ENCODE data around the gene TTLL10. TPM values are rescaled to one million over a fixed set of nuclear protein-coding genes. Genes with fewer than 3 reads are reported as not detected.
A peak's percentile ranks its signal among the peaks of the same experiment; 100 is the strongest.

TTLL10 gene
- total and polyA plus RNA-seq, 10 donors = 0.02 to 0.34 (median 0.10) TPM; not detected in 6

- intact Hi-C loops (cut with DNase I; ENCODE audit: low total_unique reads) = no loop called here
- Histone ChIP-seq H3K4me1 (peaks cover 6 to 21% (median 14%) of the 10 kb centered on the region in 6 donors), H3K9me3 (peaks cover 0 to 18% (median 2%) of the 10 kb centered on the region in 8 donors), H3K36me3 (no peaks in the 10 kb centered on the region), H3K4me3 (peak overlapping the region; percentile 33 to 84 (median 55)), H3K27ac (peak overlapping the region; percentile 92 to 98 (median 95)), H3K27me3 (replicated peaks in 1 of 7) (peaks cover 0 to 13% (median 5%) of the 10 kb centered on the region in 7 donors)
- no peak for TF ChIP-seq CTCF (IDR thresholded peaks at IDR 0.05 in 8 of 11, conservative IDR thresholded peaks at IDR 0.05 in 3 of 11)
- TF ChIP-seq POLR2A (IDR thresholded peaks at IDR 0.05) = peak in 1 of 3 donors; percentile 41
- TF ChIP-seq POLR2AphosphoS5 (IDR thresholded peaks at IDR 0.05) = peak; percentile 89 to 95 (median 91)
- DNase-seq = peak; percentile 92
- 0 to 3% (median 1%) methylated on average over 12 to 29 of the region's 29 CpGs for WGBS, 5 donors
These were observed 16.2 kb upstream of the TTLL10 start for GRCh38 chr1:1157426-1157913.

GRCh38 chr1:1157914-1158710 lies 15.6 kb upstream of the TTLL10 start:
- intact Hi-C loops (cut with DNase I; ENCODE audit: low total_unique reads) = no loop called here
- 6 to 34% (median 9%) methylated on average over 18 to 46 of the region's 46 CpGs for WGBS, 5 donors
- H3K4me3 ChIP-seq = peak overlapping the region; percentile 33 to 84 (median 55)

GRCh38 chr1:1160281-1160930 lies 13.3 kb upstream of the TTLL10 start:
- H3K4me3 ChIP-seq = no peak overlapping the region
- intact Hi-C loops (cut with DNase I; ENCODE audit: low total_unique reads) = no loop called here
- H3K27me3 ChIP-seq (replicated peaks in 1 of 7) = peaks cover 0 to 40% (median 21%) of the 10 kb centered on the region in 7 donors
- TF ChIP-seq POLR2AphosphoS5 (IDR thresholded peaks at IDR 0.05) (no peak), POLR2A (IDR thresholded peaks at IDR 0.05) (no peak), CTCF (IDR thresholded peaks at IDR 0.05 in 8 of 11, conservative IDR thresholded peaks at IDR 0.05 in 3 of 11) (no peak)
- peaks cover 0 to 2% (median 0%) of the 10 kb centered on the region in 8 donors for H3K9me3 ChIP-seq
- H3K36me3 ChIP-seq = no peaks in the 10 kb centered on the region
- WGBS, 5 donors = 76 to 94% (median 88%) methylated on average over 11 to 23 of the region's 23 CpGs
- no peak overlapping the region for H3K27ac ChIP-seq
- no peak for DNase-seq
- H3K4me1 ChIP-seq = peaks cover 6 to 21% (median 14%) of the 10 kb centered on the region in 6 donors

More at GRCh38 chr1:1157914-1158710, 15.6 kb upstream of the TTLL10 start:
- peaks cover 0 to 20% (median 11%) of the 10 kb centered on the region in 7 donors for H3K27me3 ChIP-seq (replicated peaks in 1 of 7)
- peak overlapping the region; percentile 92 to 98 (median 95) for H3K27ac ChIP-seq
- no peaks in the 10 kb centered on the region for H3K36me3 ChIP-seq
- peaks cover 0 to 12% (median 2%) of the 10 kb centered on the region in 8 donors for H3K9me3 ChIP-seq
- DNase-seq = no peak
- TF ChIP-seq POLR2A (IDR thresholded peaks at IDR 0.05) (no peak), POLR2AphosphoS5 (IDR thresholded peaks at IDR 0.05) (peak in 2 of 3 donors; percentile 21 to 26), CTCF (IDR thresholded peaks at IDR 0.05 in 8 of 11, conservative IDR thresholded peaks at IDR 0.05 in 3 of 11) (no peak)
- H3K4me1 ChIP-seq = peaks cover 6 to 21% (median 14%) of the 10 kb centered on the region in 6 donors

All from spleen (tissue), 11 donors.